GM18517 (cell line): Measurements from ENCODE around the gene CMA1.
"Not testable (repeated sequence)": the region's sequence is repeated elsewhere in the genome, so short reads cannot be mapped to it uniquely, and the experiment has no call there.

ENCODE experiments used
- ATAC-seq: cut with Tn5 transposase; IDR thresholded peaks from one replicate; pipeline ENCODE4 v1.9.1; 2021; ENCODE audit warnings: mild to moderate bottlenecking, moderate library complexity; ENCODE audit not compliant: unreplicated experiment

Gene CMA1

GRCh38 chr14:24470450-24470849 is 37.6 kb downstream of the CMA1 start:
- ATAC-seq, result not testable (repeated sequence)

DNA sequence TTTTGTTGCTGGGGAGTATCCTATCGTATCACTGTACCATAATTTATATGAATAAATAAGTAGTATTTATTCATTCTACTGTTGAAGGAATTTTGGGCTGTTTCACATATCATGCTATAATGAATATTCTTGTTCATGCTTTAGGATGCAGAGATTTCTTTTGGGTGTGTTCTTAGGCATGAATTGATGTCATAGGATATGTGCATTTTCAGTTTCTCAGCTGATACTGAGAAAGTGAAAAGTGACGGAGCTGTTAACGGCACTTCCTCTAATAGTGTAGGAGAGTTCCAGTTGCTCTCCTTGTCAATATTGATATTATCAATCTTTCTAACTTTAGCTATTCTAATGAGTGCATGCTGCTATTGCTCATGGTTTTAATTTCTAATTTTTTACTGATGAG is 42.3 kb downstream of the CMA1 start:
- ATAC-seq, result no peak

DNA sequence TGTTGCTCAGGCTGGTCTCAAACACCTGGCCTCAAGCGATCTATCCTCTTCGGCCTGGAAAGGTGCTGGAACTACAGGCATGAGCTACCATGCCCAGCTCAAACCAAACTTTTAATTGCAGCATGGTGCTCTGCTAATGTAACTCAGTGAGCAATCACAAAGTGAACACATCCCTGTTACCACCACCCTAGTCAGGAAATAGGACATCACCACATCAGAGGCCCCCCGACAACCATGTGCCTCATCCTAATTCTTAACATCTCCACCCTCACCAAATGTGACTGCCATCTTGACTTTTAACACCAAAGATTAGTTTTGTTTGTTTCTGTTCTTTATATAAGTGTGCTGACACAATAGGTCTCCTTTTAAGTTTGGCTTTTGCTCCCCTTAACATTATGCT is 42.7 kb downstream of the CMA1 start:
- no peak for ATAC-seq

DNA sequence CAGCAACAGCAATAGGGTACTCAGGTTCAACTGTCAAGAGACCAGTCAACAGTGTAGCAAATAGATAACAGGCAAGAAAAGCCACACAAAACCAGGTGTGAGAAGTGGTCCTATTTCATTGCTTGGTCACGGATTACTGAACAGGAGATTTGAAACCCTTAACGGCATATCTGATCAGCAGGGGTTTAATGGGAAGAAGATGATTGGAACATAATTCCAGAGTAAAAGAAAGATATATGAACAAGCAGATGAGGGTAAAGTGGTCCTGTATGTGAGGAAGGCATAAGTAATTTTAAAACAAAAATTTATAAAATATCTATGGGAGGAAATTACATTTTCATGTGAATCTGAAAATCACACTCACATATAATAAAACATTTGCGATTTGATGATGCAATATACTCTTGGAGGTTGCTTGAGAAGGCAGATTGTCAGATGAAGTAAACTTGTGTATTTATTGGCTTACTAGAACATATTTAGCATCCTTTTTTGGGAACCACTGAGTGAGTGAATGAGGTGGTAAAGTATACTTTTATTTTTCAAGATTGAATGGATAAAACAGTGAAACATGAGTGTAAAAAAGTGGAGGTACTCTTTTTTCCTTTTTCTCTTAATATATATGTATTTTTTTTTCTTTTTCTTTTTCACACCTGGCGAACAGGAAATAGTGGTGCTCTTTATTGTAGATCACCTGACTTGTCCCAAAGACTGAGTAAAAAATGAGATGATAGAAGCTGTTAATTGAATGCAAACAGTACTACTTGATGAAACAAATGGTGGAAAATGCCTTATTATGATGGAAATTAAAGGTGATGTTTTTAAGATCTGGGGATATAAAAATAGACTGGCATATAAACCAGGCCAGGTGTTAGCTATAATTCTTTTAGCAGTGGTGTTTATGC is 43.9 kb downstream of the CMA1 start:
- ATAC-seq, result no peak

- no peak for ATAC-seq
Measured at GRCh38 chr14:24463017-24463883, 44.8 kb downstream of the CMA1 start.

GRCh38 chr14:24461336-24461735 is 46.7 kb downstream of the CMA1 start:
- no peak for ATAC-seq

DNA sequence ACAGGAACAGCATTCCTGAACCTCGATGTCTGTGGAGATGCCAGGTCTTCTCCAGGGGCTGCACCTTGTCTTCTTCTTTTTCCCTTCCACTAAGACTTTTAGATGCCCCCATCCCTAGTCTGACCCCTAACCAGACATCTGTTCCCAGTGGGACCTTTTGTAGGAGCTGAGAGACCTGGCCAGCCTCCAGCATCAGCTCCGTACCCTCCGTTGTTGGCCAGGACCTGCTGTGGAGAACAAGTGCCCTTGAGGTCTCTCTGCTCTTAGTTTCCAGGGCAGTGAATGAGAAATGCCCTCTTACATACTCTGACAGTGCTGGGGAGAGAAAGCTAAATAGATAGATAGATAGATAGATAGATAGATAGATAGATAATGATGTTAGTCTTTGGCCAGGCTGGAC is 48.7 kb downstream of the CMA1 start:
- ATAC-seq, result no peak

DNA sequence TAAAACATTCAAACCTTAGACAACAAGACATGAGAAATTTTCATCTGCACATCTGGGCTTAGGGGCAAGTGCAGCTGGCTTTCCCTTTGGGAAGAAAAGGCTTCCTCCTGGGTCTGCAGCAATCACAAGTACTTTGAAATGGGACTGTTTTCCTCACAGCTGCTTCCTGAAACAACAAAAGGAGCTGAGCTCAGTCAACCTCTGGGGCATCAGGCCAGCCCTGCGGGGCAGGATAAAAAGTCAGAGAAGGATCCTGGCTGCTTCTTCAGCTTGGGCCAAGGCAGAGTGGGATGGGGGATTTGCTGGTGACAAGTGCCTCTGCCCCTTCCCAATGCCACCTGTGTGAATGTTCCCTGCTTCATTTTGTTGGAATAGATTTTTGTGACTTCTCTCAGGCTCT is 49.3 kb downstream of the CMA1 start:
- no peak for ATAC-seq

GRCh38 chr14:24456980-24457379 is 51.1 kb downstream of the CMA1 start:
- ATAC-seq, result no peak
